Progenitor cell of endocrine pancreas (in vitro differentiated cells): ENCODE measurements around the gene UBE4B. TPM values are rescaled to one million over a fixed set of nuclear protein-coding genes. Genes with fewer than 3 reads are reported as not detected.
"Not testable (repeated sequence)": the region's sequence is repeated elsewhere in the genome, so short reads cannot be mapped to it uniquely, and the experiment has no call there.

Experiments
- DNase-seq: peaks from one replicate; pipeline ENCODE4 v3.0.0; 2021; ENCODE audit warnings: low spot score; ENCODE audit not compliant: unreplicated experiment
- H3K27ac Mint-ChIP-seq: 2 replicates; pipeline ENCODE4 v1.8.0; 2021; ENCODE audit warnings: mild to moderate bottlenecking, moderate library complexity, mixed read lengths
- H3K27me3 Mint-ChIP-seq: 2 replicates; pipeline ENCODE4 v1.8.0; 2021; ENCODE audit warnings: mixed read lengths
- H3K36me3 Mint-ChIP-seq: 2 replicates; pipeline ENCODE4 v1.8.0; 2022; ENCODE audit warnings: mixed read lengths; ENCODE audit not compliant: insufficient read depth
- H3K4me1 Mint-ChIP-seq: 2 replicates; pipeline ENCODE4 v1.8.0; 2021; ENCODE audit warnings: low read depth, mixed read lengths
- H3K4me3 Mint-ChIP-seq: 2 replicates; pipeline ENCODE4 v1.8.0; 2021; ENCODE audit warnings: low read depth, mild to moderate bottlenecking, moderate library complexity, mixed read lengths
- H3K9me3 Mint-ChIP-seq: 2 replicates; pipeline ENCODE4 v1.8.0; 2021; ENCODE audit warnings: low read depth, mixed read lengths
- total RNA-seq: library from RNA; stranded (reverse); gene quantifications from 2 replicates; pipeline ENCODE4 v1.2.1, GENCODE V29; 2021
- TF ChIP-seq, protein P1 (sequence below): fragments of 200-600 bp; sonication (generic); IDR thresholded peaks from one replicate; pipeline ENCODE4 v1.5.0; 2021; ENCODE audit warnings: antibody characterized with exemption, mild to moderate bottlenecking; ENCODE audit not compliant: unreplicated experiment

UBE4B gene
- total RNA-seq, 1 donor from 2014 or later = 78.1 TPM

DNA sequence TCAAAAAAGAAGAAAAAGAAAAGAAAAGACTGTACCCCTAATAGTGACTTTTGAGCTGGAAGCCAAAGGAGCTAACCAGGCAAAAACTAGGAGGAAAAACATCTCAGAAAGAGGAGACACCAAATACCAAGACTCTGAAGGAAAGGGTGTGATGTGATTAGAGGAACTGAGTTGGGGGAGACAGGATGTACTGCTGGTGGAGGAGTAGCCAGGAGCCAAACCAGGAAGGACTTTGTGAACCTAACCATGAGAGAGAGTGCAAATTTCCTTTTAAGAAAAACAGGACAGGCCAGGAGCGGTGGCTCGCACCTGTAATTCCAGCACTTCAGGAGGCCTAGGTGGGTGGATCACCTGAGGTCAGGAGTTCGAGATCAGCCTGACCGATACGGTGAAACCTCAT, 39.8 kb upstream of the UBE4B start:
- TF ChIP-seq, protein P1, sequence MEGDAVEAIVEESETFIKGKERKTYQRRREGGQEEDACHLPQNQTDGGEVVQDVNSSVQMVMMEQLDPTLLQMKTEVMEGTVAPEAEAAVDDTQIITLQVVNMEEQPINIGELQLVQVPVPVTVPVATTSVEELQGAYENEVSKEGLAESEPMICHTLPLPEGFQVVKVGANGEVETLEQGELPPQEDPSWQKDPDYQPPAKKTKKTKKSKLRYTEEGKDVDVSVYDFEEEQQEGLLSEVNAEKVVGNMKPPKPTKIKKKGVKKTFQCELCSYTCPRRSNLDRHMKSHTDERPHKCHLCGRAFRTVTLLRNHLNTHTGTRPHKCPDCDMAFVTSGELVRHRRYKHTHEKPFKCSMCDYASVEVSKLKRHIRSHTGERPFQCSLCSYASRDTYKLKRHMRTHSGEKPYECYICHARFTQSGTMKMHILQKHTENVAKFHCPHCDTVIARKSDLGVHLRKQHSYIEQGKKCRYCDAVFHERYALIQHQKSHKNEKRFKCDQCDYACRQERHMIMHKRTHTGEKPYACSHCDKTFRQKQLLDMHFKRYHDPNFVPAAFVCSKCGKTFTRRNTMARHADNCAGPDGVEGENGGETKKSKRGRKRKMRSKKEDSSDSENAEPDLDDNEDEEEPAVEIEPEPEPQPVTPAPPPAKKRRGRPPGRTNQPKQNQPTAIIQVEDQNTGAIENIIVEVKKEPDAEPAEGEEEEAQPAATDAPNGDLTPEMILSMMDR = no peak
- no peak for DNase-seq
- H3K27me3 Mint-ChIP-seq = peaks cover 24% of the 10 kb centered on the region
- no peaks in the 10 kb centered on the region for H3K9me3 Mint-ChIP-seq
- H3K36me3 Mint-ChIP-seq = no peaks in the 10 kb centered on the region
- peaks cover 2% of the 10 kb centered on the region for H3K4me1 Mint-ChIP-seq
- no peak overlapping the region for H3K4me3 Mint-ChIP-seq
- H3K27ac Mint-ChIP-seq = no peak overlapping the region

DNA sequence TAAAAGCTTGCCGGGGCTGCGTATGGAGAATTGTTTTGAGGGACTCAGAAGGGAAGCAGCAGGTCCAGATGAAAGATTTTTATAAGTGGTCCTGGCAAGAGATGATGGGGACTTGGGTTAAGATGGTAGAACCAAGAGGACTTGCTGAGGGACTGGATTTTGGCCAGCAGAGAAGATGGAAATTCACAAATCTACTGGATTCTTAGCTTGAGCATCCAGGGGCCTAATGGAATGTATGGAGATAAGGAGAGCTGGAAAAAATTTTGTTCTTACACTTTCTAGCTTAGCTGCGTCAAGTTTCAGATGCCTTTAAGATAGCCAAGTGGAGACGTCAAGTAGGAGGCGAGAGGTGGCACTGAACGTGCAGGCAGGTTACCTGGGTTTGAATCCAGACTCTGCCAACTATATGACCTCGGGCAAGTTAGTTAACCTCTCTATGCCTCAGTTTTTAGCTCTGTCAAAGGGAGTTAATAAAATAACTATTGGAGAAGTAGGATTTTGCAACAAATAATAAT, 39.1 kb upstream of the UBE4B start:
- H3K4me1 Mint-ChIP-seq = peaks cover 4% of the 10 kb centered on the region
- no peaks in the 10 kb centered on the region for H3K9me3 Mint-ChIP-seq
- H3K27me3 Mint-ChIP-seq = peaks cover 30% of the 10 kb centered on the region
- no peak overlapping the region for H3K4me3 Mint-ChIP-seq
- TF ChIP-seq, protein P1 = no peak
- H3K27ac Mint-ChIP-seq = no peak overlapping the region
- H3K36me3 Mint-ChIP-seq = no peaks in the 10 kb centered on the region
- DNase-seq = no peak

DNA sequence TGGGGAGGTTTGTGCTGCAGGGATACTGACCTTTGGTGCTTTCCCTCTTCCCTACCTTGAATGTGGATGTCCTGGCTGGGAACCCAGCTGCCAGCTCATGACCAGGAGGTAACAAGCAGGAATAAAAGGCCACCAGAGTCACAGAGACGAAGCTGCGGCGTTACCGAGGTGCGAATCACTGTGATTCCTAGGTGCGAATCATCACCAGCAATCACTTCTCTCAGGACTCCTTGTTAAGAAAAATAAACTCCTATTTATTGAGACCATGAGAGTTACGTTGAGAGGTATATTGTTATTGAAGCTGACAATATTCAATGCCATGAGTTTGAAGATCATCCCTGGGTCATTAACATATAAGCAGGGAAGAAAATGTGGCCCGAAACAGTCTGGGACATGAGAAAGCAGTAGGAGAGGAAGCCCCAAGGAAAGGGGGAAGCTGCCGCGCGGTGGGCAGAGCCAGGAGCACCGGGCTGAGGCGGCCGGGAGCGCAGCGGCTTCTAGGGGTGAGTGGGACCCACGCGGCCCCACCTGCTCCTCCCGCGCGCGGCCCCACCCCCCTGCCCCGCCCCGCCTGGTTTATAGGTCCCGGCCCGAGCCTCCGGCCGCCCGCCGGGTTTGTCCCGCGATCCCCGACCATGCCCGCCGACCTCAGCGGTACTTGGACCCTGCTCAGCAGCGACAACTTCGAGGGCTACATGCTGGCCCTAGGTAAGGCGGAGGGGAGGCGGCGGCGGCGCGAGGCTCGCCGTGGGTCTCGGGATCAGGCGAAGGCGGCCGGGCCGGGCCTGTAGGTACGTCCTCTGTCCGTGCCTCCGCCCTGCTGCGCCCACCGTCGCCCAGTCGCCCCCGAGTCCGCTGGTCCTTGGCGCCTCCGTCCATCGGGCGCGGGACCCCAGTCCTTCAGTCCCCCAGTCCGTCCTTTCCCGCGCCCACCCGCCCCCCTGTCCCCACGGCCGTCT, 35.9 kb upstream of the UBE4B start, which contains the start of gene RBP7:
Gene RBP7, plus strand, starts transcription at position 605 of the 959 bp plus-strand sequence. Its CDS starts 31 bp downstream, at position 636.
- peak; percentile 18 for DNase-seq
- peaks cover 38% of the 10 kb centered on the region for H3K27me3 Mint-ChIP-seq
- peaks cover 4% of the 10 kb centered on the region for H3K4me1 Mint-ChIP-seq
- H3K27ac Mint-ChIP-seq = peak within 1 kb of the TSS; percentile 69
- no peaks in the 10 kb centered on the region for H3K9me3 Mint-ChIP-seq
- peak within 1 kb of the TSS; percentile 69 for H3K4me3 Mint-ChIP-seq
- TF ChIP-seq, protein P1 = no peak
- no peaks in the 10 kb centered on the region for H3K36me3 Mint-ChIP-seq

DNA sequence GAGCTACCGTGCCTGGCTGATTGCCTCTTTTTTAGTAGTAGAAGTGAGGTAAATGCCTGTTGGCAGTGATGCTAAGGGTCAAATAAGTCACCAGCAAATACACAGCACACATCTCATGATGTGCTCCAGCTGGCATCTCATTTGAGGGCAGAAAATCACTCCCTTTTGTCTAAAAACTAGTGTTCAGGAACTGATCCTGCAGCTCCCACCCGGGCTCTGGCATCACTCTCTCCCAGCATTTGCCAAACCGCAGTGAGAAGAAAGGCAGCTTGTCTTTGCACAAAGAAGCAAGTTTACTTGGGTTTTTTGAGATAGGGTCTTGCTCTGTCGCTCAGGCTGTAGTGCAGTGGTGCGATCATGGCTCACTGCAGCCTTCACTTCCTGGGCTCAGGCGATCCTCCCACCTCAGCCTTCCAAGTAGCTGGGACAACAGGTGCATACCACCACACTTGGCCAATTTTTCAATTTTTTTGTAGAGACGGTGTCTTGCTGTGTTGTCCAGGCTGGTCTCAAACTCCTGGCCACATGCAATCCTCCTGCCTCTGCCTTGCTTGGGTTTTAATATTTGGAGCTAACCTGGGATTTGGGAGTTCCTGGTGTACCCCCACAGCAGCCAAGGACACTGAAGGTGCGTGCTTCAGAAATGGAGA, 31.6 kb upstream of the UBE4B start:
- H3K4me1 Mint-ChIP-seq = peaks cover 4% of the 10 kb centered on the region
- H3K27me3 Mint-ChIP-seq = peaks cover 30% of the 10 kb centered on the region
- TF ChIP-seq, protein P1 = no peak
- H3K9me3 Mint-ChIP-seq = no peaks in the 10 kb centered on the region
- H3K27ac Mint-ChIP-seq = no peak overlapping the region
- H3K36me3 Mint-ChIP-seq = no peaks in the 10 kb centered on the region
- H3K4me3 Mint-ChIP-seq = no peak overlapping the region
- no peak for DNase-seq

DNA sequence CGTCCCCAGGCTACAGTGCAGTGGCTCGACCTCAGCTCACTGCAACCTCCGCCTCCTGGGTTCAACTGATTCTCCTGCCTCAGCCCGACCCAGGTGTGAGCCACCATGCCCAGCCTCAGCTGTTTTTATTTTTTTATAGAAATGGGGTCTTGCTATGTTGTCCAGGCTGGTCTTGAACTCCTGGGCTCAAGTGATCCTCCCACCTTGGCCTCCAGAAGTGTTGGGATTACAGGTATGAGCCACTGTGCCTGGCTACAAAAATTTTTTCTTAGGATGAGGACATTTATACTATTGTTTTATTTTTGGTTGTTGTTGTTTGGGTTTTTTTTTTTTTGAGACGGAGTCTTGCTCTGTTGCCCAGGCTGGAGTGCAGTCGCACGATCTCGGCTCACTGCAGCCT, 27.5 kb upstream of the UBE4B start:
- not testable (repeated sequence) for H3K36me3 Mint-ChIP-seq, H3K27ac Mint-ChIP-seq, H3K4me3 Mint-ChIP-seq, DNase-seq, H3K4me1 Mint-ChIP-seq, H3K9me3 Mint-ChIP-seq
- peaks cover 11% of the 10 kb centered on the region for H3K27me3 Mint-ChIP-seq
